DOHH2 (cell line): Measurements from ENCODE around the gene SNRNP200.

Experiments
- CTCF ChIP-seq: fragments of 200-600 bp; sonication (generic); IDR thresholded peaks from one replicate; pipeline ENCODE4 v1.5.1; 2014; ENCODE audit warnings: antibody characterized with exemption, mild to moderate bottlenecking, low read depth, low read length; ENCODE audit not compliant: poor library complexity, severe bottlenecking
- EZH2phosphoT487 ChIP-seq: fragments of 200-600 bp; sonication (generic); IDR thresholded peaks from 2 replicates; pipeline ENCODE4 v1.6.1; 2017; ENCODE audit warnings: borderline replicate concordance, mild to moderate bottlenecking, antibody characterized with exemption, low read length, moderate library complexity, mixed read lengths

GRCh38 chr2:96306370-96306769, 1.0 kb upstream of the SNRNP200 start:
- no peak for TF ChIP-seq CTCF
- TF ChIP-seq EZH2phosphoT487 = no peak
